Gastroesophageal sphincter (tissue), 3 donors: ENCODE data around the gene SKP2.

Experiments used
- CTCF ChIP-seq, 4 experiments: fragments of 200-600 bp in 2 of 4; fragments of 450-650 bp in 2 of 4; sonication (generic) in 1 of 4; IDR thresholded peaks; one replicate each; pipeline ENCODE4 v1.5.1; 2017 to 2019; ENCODE audit warnings: antibody characterized with exemption in 4 of 4, mild to moderate bottlenecking in 2 of 4, moderate library complexity in 2 of 4
- POLR2A ChIP-seq, 2 donors: fragments of 450-650 bp; IDR thresholded peaks; one replicate each; pipeline ENCODE4 v1.6.1; 2017; ENCODE audit warnings: antibody characterized with exemption in 2 of 2, mild to moderate bottlenecking in 2 of 2, moderate library complexity in 1 of 2
- POLR2AphosphoS5 ChIP-seq: sonication (generic); formaldehyde crosslinking; IDR thresholded peaks from one replicate; pipeline ENCODE4 v1.6.1; 2017; ENCODE audit warnings: antibody characterized with exemption

- no peak for TF ChIP-seq CTCF (IDR thresholded peaks at IDR 0.05)
- no peak for TF ChIP-seq POLR2A (IDR thresholded peaks at IDR 0.05)
- TF ChIP-seq POLR2AphosphoS5, result no peak
Observed at GRCh38 chr5:36232533-36232932, 80.6 kb downstream of the SKP2 start.
